ENCODE results near the gene SLC4A1. TPM values are rescaled to one million over a fixed set of nuclear protein-coding genes. Genes with fewer than 3 reads are reported as not detected.

SLC4A1 gene
- total RNA-seq, 6 experiments from 2014 or later: 0.06 to 31.8 (median 1.2) TPM

DNA sequence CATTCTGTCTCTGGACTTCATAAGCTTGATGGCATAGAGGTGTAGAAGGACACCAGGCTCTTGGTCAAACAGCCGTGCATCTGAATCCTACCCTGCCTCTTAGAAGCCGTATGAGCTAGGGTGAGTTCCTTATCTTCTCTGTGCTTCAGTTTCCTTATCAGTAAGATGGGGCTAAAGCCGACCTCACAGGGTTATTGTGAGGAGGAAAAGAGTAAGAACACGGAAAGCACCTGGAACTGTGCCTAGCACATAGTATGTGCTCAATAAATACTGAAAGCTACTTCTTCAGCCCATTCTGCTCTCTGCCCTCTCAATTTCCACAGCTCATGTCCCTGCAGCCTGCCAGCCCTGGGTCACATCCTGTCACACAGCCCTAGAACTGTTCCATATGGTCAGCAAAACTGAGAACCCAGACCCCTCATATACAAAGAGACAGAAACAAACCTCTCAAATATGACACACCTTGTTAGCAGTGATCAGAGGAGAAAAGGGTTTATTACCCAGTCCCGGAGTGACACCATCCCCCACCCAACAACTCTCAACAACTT, 31.4 kb downstream of the SLC4A1 start:
- H3K36me3 ChIP-seq: no peaks in the 10 kb centered on the region
- intact Hi-C loops (cut with DNase I): no loop called here
- ATAC-seq (peak in 1 of 4 donors; percentile 24), DNase-seq (no peak)
- no peaks in the 10 kb centered on the region for H3K9me3 ChIP-seq
- 49% methylated on average over 4 of the region's 5 CpGs for WGBS (ENCODE audit: insufficient coverage, low coverage, low lambda C conversion rate, missing lambda C conversion rate)
- no peak overlapping the region for H3K27ac ChIP-seq
- H3K4me1 ChIP-seq: no peaks in the 10 kb centered on the region
- H3K4me3 ChIP-seq: no peak overlapping the region
- TF ChIP-seq, protein P1, sequence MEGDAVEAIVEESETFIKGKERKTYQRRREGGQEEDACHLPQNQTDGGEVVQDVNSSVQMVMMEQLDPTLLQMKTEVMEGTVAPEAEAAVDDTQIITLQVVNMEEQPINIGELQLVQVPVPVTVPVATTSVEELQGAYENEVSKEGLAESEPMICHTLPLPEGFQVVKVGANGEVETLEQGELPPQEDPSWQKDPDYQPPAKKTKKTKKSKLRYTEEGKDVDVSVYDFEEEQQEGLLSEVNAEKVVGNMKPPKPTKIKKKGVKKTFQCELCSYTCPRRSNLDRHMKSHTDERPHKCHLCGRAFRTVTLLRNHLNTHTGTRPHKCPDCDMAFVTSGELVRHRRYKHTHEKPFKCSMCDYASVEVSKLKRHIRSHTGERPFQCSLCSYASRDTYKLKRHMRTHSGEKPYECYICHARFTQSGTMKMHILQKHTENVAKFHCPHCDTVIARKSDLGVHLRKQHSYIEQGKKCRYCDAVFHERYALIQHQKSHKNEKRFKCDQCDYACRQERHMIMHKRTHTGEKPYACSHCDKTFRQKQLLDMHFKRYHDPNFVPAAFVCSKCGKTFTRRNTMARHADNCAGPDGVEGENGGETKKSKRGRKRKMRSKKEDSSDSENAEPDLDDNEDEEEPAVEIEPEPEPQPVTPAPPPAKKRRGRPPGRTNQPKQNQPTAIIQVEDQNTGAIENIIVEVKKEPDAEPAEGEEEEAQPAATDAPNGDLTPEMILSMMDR (IDR thresholded peaks at IDR 0.05): no peak
- TF ChIP-seq POLR2A (IDR thresholded peaks at IDR 0.05): no peak
- H3K27me3 ChIP-seq: no peaks in the 10 kb centered on the region

DNA sequence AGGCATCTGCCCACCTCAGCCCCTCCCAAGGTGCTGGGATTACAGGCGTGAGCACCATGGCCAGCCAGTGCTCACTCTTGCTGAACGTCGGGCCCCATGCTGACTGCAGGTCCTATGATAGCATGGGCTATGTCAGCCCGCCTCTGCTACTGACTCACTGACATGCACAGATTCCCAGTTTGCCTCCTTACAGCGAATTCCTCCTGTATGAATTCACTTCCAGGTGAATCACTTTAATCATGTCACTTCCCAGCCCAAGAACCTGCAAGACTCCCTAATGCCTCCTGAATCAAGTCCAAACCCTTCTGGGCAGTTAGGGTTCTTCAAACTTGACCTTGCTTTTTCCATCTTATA, 32.4 kb downstream of the SLC4A1 start:
- intact Hi-C loops (cut with DNase I): no loop called here
- Histone ChIP-seq H3K27ac (no peak overlapping the region), H3K27me3 (no peaks in the 10 kb centered on the region), H3K4me3 (no peak overlapping the region), H3K4me1 (no peaks in the 10 kb centered on the region), H3K36me3 (no peaks in the 10 kb centered on the region), H3K9me3 (no peaks in the 10 kb centered on the region)
- ATAC-seq (no peak), DNase-seq (no peak)
- no peak for TF ChIP-seq POLR2A (IDR thresholded peaks at IDR 0.05)
- TF ChIP-seq, protein P1 (IDR thresholded peaks at IDR 0.05): no peak
- WGBS (ENCODE audit: insufficient coverage, low coverage, low lambda C conversion rate, missing lambda C conversion rate): no CpG with 5 or more reads among the region's 5 CpGs

DNA sequence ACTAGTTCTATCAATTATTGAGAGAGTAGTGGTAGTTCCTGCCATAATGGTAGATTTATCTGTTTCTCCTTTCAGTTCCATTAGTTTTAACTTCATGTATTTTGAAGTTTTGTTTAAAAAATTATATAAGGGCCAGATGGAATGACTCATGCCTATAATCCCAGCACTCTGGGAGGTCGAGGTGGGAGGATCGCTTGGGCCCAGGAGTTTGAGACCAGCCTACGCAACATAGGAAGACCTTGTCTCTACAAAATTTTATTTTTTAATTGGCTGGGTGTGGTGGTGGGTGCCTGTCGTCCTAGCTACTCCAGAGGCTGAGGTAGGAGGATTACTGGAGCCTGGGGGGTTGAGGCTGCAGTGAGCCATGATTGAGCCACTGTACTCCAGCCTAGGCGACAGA, 34.4 kb downstream of the SLC4A1 start:
- H3K4me1 ChIP-seq: no peaks in the 10 kb centered on the region
- ATAC-seq (no peak), DNase-seq (no peak)
- no peaks in the 10 kb centered on the region for H3K27me3 ChIP-seq
- no peak overlapping the region for H3K27ac ChIP-seq
- intact Hi-C loops (cut with DNase I): no loop called here
- WGBS (ENCODE audit: insufficient coverage, low coverage, low lambda C conversion rate, missing lambda C conversion rate): 84% methylated on average over 5 of the region's 5 CpGs
- no peaks in the 10 kb centered on the region for H3K9me3 ChIP-seq
- no peak for TF ChIP-seq POLR2A (IDR thresholded peaks at IDR 0.05)
- H3K36me3 ChIP-seq: no peaks in the 10 kb centered on the region
- H3K4me3 ChIP-seq: no peak overlapping the region

DNA sequence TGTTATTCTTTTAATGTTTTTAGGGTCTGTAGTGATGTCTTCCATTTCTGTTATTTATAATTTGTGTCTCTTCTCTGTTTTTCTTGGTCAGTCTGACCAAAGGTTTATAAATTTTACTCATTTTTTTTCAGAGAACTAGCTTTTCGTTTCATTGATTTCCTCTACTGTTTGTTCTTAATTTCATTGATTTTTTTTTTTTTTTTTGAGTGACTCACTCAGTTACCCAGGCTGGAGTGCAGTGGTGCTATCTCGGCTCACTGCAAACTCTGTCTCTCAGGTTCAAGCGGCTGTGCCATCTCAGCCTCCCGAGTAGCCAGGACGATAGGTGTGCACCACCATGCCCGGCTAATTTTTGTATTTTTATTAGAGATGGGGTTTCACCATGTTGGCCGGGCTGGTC, 35.9 kb downstream of the SLC4A1 start:
- WGBS (ENCODE audit: insufficient coverage, low coverage, low lambda C conversion rate, missing lambda C conversion rate): 22% methylated on average over 3 of the region's 7 CpGs
- no peak for TF ChIP-seq POLR2A (IDR thresholded peaks at IDR 0.05)
- TF ChIP-seq, protein P1 (IDR thresholded peaks at IDR 0.05): no peak
- no peaks in the 10 kb centered on the region for H3K36me3 ChIP-seq

DNA sequence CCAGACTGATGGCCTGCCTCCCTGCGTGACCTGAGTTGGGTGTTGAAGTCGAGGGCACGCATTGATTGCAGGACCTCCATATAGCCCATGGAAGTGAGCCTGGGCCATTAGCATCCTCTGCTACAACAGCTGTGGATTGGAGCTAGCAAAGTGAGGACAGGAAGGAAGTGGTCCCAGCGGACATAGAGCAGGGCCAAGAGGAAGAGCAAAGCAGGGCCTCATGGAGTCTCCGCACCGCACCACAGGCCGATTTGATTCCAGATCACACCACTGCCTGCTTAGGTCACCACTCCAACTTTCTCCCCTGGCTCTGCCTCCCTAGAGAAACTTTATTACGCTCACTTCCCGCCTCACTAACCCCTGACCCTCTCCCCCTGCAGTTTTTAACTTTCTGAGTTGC, 37.8 kb downstream of the SLC4A1 start:
- no peaks in the 10 kb centered on the region for H3K27me3 ChIP-seq
- 77% methylated on average over 2 of the region's 9 CpGs for WGBS (ENCODE audit: insufficient coverage, low coverage, low lambda C conversion rate, missing lambda C conversion rate)
- H3K4me1 ChIP-seq: no peaks in the 10 kb centered on the region
- TF ChIP-seq, protein P1 (IDR thresholded peaks at IDR 0.05): no peak
- no peak for TF ChIP-seq POLR2A (IDR thresholded peaks at IDR 0.05)
- H3K9me3 ChIP-seq: no peaks in the 10 kb centered on the region
- no peaks in the 10 kb centered on the region for H3K36me3 ChIP-seq
- ATAC-seq: no peak
- no peak for DNase-seq
- intact Hi-C loops (cut with DNase I): no loop called here
- H3K4me3 ChIP-seq: no peak overlapping the region
- no peak overlapping the region for H3K27ac ChIP-seq

More for the DNA sequence above, 35.9 kb downstream of the SLC4A1 start:
- ATAC-seq (peak in 1 of 4 donors; percentile 42), DNase-seq (no peak)
- H3K27ac ChIP-seq: no peak overlapping the region
- H3K4me1 ChIP-seq: no peaks in the 10 kb centered on the region
- no peak overlapping the region for H3K4me3 ChIP-seq
- intact Hi-C loops (cut with DNase I): no loop called here
- H3K27me3 ChIP-seq: no peaks in the 10 kb centered on the region
- H3K9me3 ChIP-seq: no peaks in the 10 kb centered on the region

Measured in right lobe of liver (tissue), 6 donors.